Left ventricle myocardium inferior (tissue), 1 donor: ENCODE measurements around the gene SMARCA4. TPM values are rescaled to one million over a fixed set of nuclear protein-coding genes. Genes with fewer than 3 reads are reported as not detected.

Experiments
- DNase-seq: peaks from one replicate; pipeline ENCODE4 v3.0.0-alpha.2; 2020
- H3K27ac ChIP-seq: fragments of 200-600 bp; replicated peaks from 2 replicates; pipeline ENCODE4 v1.8.0; 2021
- H3K27me3 ChIP-seq: fragments of 200-600 bp; 2 replicates; pipeline ENCODE4 v1.8.0; 2021; ENCODE audit warnings: low read depth
- H3K36me3 ChIP-seq: fragments of 200-600 bp; 2 replicates; pipeline ENCODE4 v1.8.0; 2021
- H3K4me1 ChIP-seq: fragments of 200-600 bp; 2 replicates; pipeline ENCODE4 v1.8.0; 2021
- H3K4me3 ChIP-seq: fragments of 200-600 bp; 2 replicates; pipeline ENCODE4 v1.8.0; 2021; ENCODE audit warnings: mild to moderate bottlenecking, moderate library complexity
- H3K9me3 ChIP-seq: fragments of 200-600 bp; replicated peaks from 2 replicates; pipeline ENCODE4 v1.8.0; 2021
- intact Hi-C: fragments of 100-400 bp; cut with micrococcal nuclease; formaldehyde crosslinking; loops from one replicate; pipeline ENCODE4 v1.11.0; 2022
- long read RNA-seq: library from polyadenylated mRNA; unstranded; transcript quantifications from one replicate; pipeline ENCODE4 v2.0.0, GENCODE V29; 2021
- total RNA-seq: library from RNA; stranded (reverse); fragmentation: NEBNext Ultra II Directional; extraction: Animal tissue kit (Norgen Biotek cat#: 25700); gene quantifications from one replicate; pipeline ENCODE4 v1.2.1, GENCODE V29; 2021
- TF ChIP-seq, protein P1 (sequence below): fragments of 200-600 bp; IDR thresholded peaks from 2 replicates; pipeline ENCODE4 v1.8.0; 2021; ENCODE audit warnings: antibody characterized with exemption, mild to moderate bottlenecking, borderline replicate concordance
- donor health status: DM: no; HTN: yes; CAD: no; lungs with severe emphysema.

The SMARCA4 gene
- total RNA-seq, result 38.8 TPM
- long read RNA-seq, full-length matches to known transcripts, result 7 of 86 reads
- long read RNA-seq, partial matches to known transcripts, result 73 of 86 reads
- long read RNA-seq, other reads (novel, unspliced or antisense), result 6 of 86 reads

- Histone ChIP-seq H3K4me3 (peak within 1 kb of the TSS; percentile 94), H3K9me3 (no peaks in the 10 kb centered on the region), H3K4me1 (peaks cover 26% of the 10 kb centered on the region), H3K36me3 (no peaks in the 10 kb centered on the region), H3K27ac (peak within 1 kb of the TSS; percentile 95), H3K27me3 (no peaks in the 10 kb centered on the region)
- peak; percentile 98 for DNase-seq
- TF ChIP-seq, protein P1, sequence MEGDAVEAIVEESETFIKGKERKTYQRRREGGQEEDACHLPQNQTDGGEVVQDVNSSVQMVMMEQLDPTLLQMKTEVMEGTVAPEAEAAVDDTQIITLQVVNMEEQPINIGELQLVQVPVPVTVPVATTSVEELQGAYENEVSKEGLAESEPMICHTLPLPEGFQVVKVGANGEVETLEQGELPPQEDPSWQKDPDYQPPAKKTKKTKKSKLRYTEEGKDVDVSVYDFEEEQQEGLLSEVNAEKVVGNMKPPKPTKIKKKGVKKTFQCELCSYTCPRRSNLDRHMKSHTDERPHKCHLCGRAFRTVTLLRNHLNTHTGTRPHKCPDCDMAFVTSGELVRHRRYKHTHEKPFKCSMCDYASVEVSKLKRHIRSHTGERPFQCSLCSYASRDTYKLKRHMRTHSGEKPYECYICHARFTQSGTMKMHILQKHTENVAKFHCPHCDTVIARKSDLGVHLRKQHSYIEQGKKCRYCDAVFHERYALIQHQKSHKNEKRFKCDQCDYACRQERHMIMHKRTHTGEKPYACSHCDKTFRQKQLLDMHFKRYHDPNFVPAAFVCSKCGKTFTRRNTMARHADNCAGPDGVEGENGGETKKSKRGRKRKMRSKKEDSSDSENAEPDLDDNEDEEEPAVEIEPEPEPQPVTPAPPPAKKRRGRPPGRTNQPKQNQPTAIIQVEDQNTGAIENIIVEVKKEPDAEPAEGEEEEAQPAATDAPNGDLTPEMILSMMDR, result no peak
- intact Hi-C loops, result no loop called here
These were observed at the start of gene SMARCA4 for GRCh38 chr19:10960314-10961072. TSS of gene SMARCA4 (plus strand) at chr19:10961030. CDS start at chr19:10984152, 23,122 bp downstream.

GRCh38 chr19:10911579-10912363, 49.1 kb upstream of the SMARCA4 start:
- Histone ChIP-seq H3K27me3 (no peaks in the 10 kb centered on the region), H3K27ac (no peak overlapping the region), H3K36me3 (peaks cover 87% of the 10 kb centered on the region), H3K9me3 (no peaks in the 10 kb centered on the region), H3K4me1 (no peaks in the 10 kb centered on the region), H3K4me3 (no peak overlapping the region)
- no peak for DNase-seq
- intact Hi-C loops, result no loop called here
- TF ChIP-seq, protein P1, result no peak

DNA sequence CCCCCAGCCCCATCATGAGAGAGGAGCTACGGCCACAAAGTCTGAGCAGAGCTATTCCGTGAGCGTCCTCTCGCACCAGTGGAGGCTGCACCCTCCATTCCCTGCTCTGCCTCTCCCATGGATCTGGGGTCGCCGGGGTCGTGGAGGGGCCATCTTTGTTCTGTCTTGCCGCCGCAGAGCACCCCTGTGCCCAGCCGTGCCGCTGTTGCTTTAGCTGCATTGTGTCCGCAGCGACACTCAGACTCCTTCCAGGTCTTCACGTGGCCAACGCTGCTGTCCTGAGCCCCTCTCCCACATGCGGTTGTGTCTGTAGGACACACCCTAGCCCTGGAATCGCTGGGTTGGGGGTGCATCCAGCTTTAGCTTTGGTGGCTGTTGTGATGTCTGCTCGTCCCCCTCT, 48.2 kb upstream of the SMARCA4 start:
- H3K27ac ChIP-seq, result no peak overlapping the region
- H3K9me3 ChIP-seq, result no peaks in the 10 kb centered on the region
- intact Hi-C loops, result no loop called here
- peaks cover 88% of the 10 kb centered on the region for H3K36me3 ChIP-seq
- TF ChIP-seq, protein P1, result no peak
- no peaks in the 10 kb centered on the region for H3K4me1 ChIP-seq
- no peaks in the 10 kb centered on the region for H3K27me3 ChIP-seq
- no peak for DNase-seq
- H3K4me3 ChIP-seq, result no peak overlapping the region

GRCh38 chr19:10913716-10914340, 47.0 kb upstream of the SMARCA4 start:
- no peaks in the 10 kb centered on the region for H3K27me3 ChIP-seq
- no peaks in the 10 kb centered on the region for H3K9me3 ChIP-seq
- H3K4me1 ChIP-seq, result no peaks in the 10 kb centered on the region
- H3K4me3 ChIP-seq, result no peak overlapping the region
- intact Hi-C loops, result no loop called here
- TF ChIP-seq, protein P1, result no peak
- no peak for DNase-seq
- peaks cover 87% of the 10 kb centered on the region for H3K36me3 ChIP-seq
- H3K27ac ChIP-seq, result no peak overlapping the region
